ENCODE results near the gene ZNF331. TPM values are rescaled to one million over a fixed set of nuclear protein-coding genes. Genes with fewer than 3 reads are reported as not detected.

Gene ZNF331
- total RNA-seq, 1 experiment from 2014 or later, result 57.2 TPM

GRCh38 chr19:53553865-53554791 is 16.2 kb downstream of the ZNF331 start:
- no peak overlapping the region; the same call in 1 of the 2 replicates for H3K14ac ChIP-seq (ENCODE audit: insufficient read depth, low read length)
- H3K4me2 ChIP-seq (ENCODE audit: insufficient read depth, insufficient read length, low read length), result no peak overlapping the region
- no peak for DNase-seq
- H3K27me3 Mint-ChIP-seq (ENCODE audit: low read depth), result no peaks in the 10 kb centered on the region; the same call in 1 of the 2 replicates
- no peak overlapping the region for H3K18ac ChIP-seq (ENCODE audit: insufficient read length, low read depth, low read length)
- H2BK120ac ChIP-seq (ENCODE audit: low read depth, low read length, poor library complexity, severe bottlenecking), result no peak overlapping the region
- H3K4me1 Mint-ChIP-seq, result peaks cover 6% of the 10 kb centered on the region in 2 experiments
- peaks cover 37 to 43% (median 41%) of the 10 kb centered on the region in 3 experiments for H3K36me3 Mint-ChIP-seq (ENCODE audit: insufficient read depth in 1 of 3, low read depth in 3 of 3)
- no peak overlapping the region for H3T11ph ChIP-seq (ENCODE audit: low read length)
- H3K4me3 Mint-ChIP-seq, result no peak overlapping the region
- no peaks in the 10 kb centered on the region for H4K20me1 ChIP-seq (ENCODE audit: control insufficient read depth, insufficient read depth, insufficient read length)
- H3K56ac ChIP-seq (ENCODE audit: insufficient read length, low read depth, low read length), result no peak overlapping the region
- peak overlapping the region in 2 of 3 experiments; percentile 73 to 87; a peak in 2 of 7 replicates for H3K27ac Mint-ChIP-seq
- no peak overlapping the region for H2BK20ac ChIP-seq (ENCODE audit: low read depth, low read length, poor library complexity, severe bottlenecking)
- no CpG with 5 or more reads among the region's 77 CpGs for WGBS (ENCODE audit: extremely low coverage, insufficient read length, low lambda C conversion rate)
- H3K4ac ChIP-seq (ENCODE audit: low read depth, low read length), result no peak overlapping the region
- peaks cover 4 to 5% of the 10 kb centered on the region in 2 experiments; a peak in 4 of 5 replicates for H3K9me3 Mint-ChIP-seq
- H3K4me1 ChIP-seq (ENCODE audit: insufficient read depth, low read length), result peaks cover 3% of the 10 kb centered on the region; the same call in 1 of the 2 replicates
- H4K8ac ChIP-seq (replicated peaks; ENCODE audit: insufficient read length, low read depth, low read length), result no peak overlapping the region
- H3K9ac ChIP-seq (ENCODE audit: extremely low read depth, insufficient read length, low read length), result no peak overlapping the region
- H2AK5ac ChIP-seq (ENCODE audit: insufficient read length, low read length), result no peak overlapping the region
- H2BK5ac ChIP-seq (ENCODE audit: insufficient read length, low read length), result no peak overlapping the region
- no peaks in the 10 kb centered on the region for H3K27me3 ChIP-seq (ENCODE audit: insufficient read depth, low read length)
- no peak overlapping the region for H2AFZ ChIP-seq (ENCODE audit: low read length)
- no peak overlapping the region for H2BK12ac ChIP-seq (ENCODE audit: insufficient read length, low read depth, low read length)
- no peak for TF ChIP-seq CTCF (conservative IDR thresholded peaks at IDR 0.05)
- H3K9me3 ChIP-seq (ENCODE audit: control insufficient read depth, low read depth, low read length), result no peaks in the 10 kb centered on the region
- no peak overlapping the region for H4K91ac ChIP-seq (ENCODE audit: insufficient read length, low read depth, low read length)
- H3K23ac ChIP-seq (ENCODE audit: insufficient read length, low read depth, low read length), result no peak overlapping the region
- no peaks in the 10 kb centered on the region for H3K79me1 ChIP-seq (ENCODE audit: insufficient read depth, low read depth, low read length, poor library complexity, severe bottlenecking)
- H3K27ac ChIP-seq (ENCODE audit: insufficient read length, low read depth, low read length), result no peak overlapping the region
- H2BK15ac ChIP-seq (ENCODE audit: low read depth, low read length), result no peak overlapping the region
- H3K23me2 ChIP-seq (ENCODE audit: insufficient read length, low read depth, low read length, poor library complexity, severe bottlenecking), result no peaks in the 10 kb centered on the region
- H4K5ac ChIP-seq (ENCODE audit: insufficient read length, low read depth, low read length), result no peak overlapping the region
- no peaks in the 10 kb centered on the region for H3K79me2 ChIP-seq (ENCODE audit: insufficient read depth, low read length)

All from H9 (cell line).